ENCODE data around the gene IL25. TPM values are rescaled to one million over a fixed set of nuclear protein-coding genes. Genes with fewer than 3 reads are reported as not detected.

Gene IL25
- total and polyA plus RNA-seq, 2 experiments from 2014 or later: not detected

DNA sequence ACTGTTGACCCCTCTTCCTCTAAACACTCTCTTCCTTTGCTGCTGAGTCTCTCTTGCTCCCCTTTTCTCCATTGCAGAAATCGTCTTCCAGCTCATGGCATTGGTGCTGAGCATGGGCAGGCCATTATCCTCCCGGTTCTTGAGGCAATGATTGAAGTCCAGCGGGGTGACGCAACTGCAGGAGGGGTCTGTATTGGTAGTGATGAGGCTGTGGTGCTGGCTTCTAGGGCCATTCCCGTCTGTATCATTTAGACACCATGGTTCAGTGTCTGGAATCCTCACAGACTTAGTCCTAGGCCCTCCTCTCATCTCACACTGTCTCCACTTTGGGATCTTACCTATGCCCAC lies 19.2 kb upstream of the IL25 start:
- 0 out of 2 replicates have a peak overlapping the region, but pooled peaks have one; percentile 44 for H3K27ac ChIP-seq
- H3K9ac ChIP-seq: no peak overlapping the region
- WGBS, 2 experiments (ENCODE audit: low coverage in 1 of 2, low lambda C conversion rate in 2 of 2, missing lambda C conversion rate in 2 of 2): 47 to 49% methylated on average over 5 of the region's 5 CpGs
- no peak for DNase-seq
- H3K4me1 ChIP-seq (ENCODE audit: insufficient read depth): no peaks in the 10 kb centered on the region
- in situ Hi-C loops (cut with MboI): no loop called here
- no peaks in the 10 kb centered on the region for H3K9me2 ChIP-seq (ENCODE audit: insufficient read depth)
- TF ChIP-seq EZH2 (IDR thresholded peaks at IDR 0.05; ENCODE audit: insufficient read depth, poor library complexity, severe bottlenecking) (no peak), EZH2phosphoT487 (IDR thresholded peaks at IDR 0.05; ENCODE audit: insufficient read depth, low read depth) (no peak)
- H3K27me3 ChIP-seq (replicated peaks; ENCODE audit: insufficient read depth): no peaks in the 10 kb centered on the region
- H3K4me2 ChIP-seq (ENCODE audit: unreplicated experiment): no peak overlapping the region
- H3F3A ChIP-seq (ENCODE audit: insufficient read depth): no peaks in the 10 kb centered on the region
- H3K9me3 ChIP-seq (ENCODE audit: low read depth): no peaks in the 10 kb centered on the region
- no peaks in the 10 kb centered on the region for H3K79me2 ChIP-seq (ENCODE audit: insufficient read depth)
- H3K4me3 ChIP-seq: no peak overlapping the region
- peak overlapping the region; percentile 57; the same call in 1 of the 2 replicates for H2AFZ ChIP-seq
- peaks cover 6% of the 10 kb centered on the region; the same call in 1 of the 2 replicates for H3K36me3 ChIP-seq (ENCODE audit: low read depth)
- no peaks in the 10 kb centered on the region for H4K20me1 ChIP-seq (ENCODE audit: insufficient read depth)

DNA sequence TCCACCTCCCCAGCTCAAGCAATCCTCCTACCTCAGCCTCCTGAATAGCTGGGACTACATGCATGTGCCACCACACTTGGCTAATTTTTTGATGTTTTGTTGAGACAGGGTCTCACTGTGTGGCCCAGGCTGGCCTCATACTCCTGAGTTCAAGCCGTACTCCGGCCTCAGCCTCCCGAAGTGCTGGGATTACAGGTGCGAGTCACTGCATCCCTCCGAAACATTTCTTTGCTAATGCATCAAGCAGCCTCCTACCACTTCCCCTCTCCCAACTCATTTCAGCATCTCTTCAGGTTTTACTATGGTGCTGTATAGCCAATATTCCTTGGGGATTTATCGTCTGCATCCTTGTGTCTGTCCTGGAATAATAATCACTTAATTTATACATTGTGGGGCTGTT lies 17.6 kb upstream of the IL25 start:
- Histone ChIP-seq H3K4me1 (ENCODE audit: insufficient read depth) (no peaks in the 10 kb centered on the region), H3K9me2 (ENCODE audit: insufficient read depth) (no peaks in the 10 kb centered on the region), H3K36me3 (ENCODE audit: low read depth) (peaks cover 6% of the 10 kb centered on the region; the same call in 1 of the 2 replicates), H3K27me3 (replicated peaks; ENCODE audit: insufficient read depth) (no peaks in the 10 kb centered on the region), H3K79me2 (ENCODE audit: insufficient read depth) (no peaks in the 10 kb centered on the region), H4K20me1 (ENCODE audit: insufficient read depth) (no peaks in the 10 kb centered on the region), H3F3A (ENCODE audit: insufficient read depth) (no peaks in the 10 kb centered on the region), H3K27ac (no peak overlapping the region), H3K4me2 (ENCODE audit: unreplicated experiment) (no peak overlapping the region), H3K4me3 (no peak overlapping the region), H3K9ac (no peak overlapping the region), H2AFZ (no peak overlapping the region), H3K9me3 (ENCODE audit: low read depth) (no peaks in the 10 kb centered on the region)
- 70 to 71% methylated on average over 6 of the region's 6 CpGs for WGBS, 2 experiments (ENCODE audit: low coverage in 1 of 2, low lambda C conversion rate in 2 of 2, missing lambda C conversion rate in 2 of 2)
- no peak for TF ChIP-seq EZH2 (IDR thresholded peaks at IDR 0.05; ENCODE audit: insufficient read depth, poor library complexity, severe bottlenecking)
- no peak for DNase-seq
- in situ Hi-C loops (cut with MboI): no loop called here

DNA sequence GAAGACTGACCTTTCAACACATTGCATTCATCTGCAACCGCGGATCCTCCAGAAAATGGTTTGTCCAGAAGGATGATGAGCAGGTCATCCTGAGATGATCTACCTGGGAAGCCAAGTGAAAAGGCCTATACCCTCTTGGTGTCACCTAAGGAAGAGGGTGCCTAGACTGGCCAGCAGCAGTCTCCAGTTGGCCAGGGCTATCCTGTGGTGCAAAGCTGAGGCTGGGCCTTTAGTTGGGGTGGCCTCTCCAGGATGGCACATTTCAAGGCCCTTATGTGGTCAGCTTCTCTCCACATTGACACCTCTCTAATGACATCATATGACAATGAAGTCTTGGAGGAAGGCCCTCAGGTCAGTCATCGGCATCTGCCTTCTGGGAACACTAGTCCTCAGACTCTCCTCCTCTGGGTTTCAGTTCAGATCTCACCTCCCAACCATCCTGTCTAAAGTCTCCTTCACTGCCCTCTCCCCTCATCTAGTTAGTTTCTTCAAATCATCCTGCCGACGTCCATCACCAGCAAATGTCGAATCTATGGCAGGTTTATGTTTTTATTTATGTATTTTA lies 16.7 kb upstream of the IL25 start:
- Histone ChIP-seq H3K27me3 (replicated peaks; ENCODE audit: insufficient read depth) (no peaks in the 10 kb centered on the region), H3K36me3 (ENCODE audit: low read depth) (peaks cover 6% of the 10 kb centered on the region; the same call in 1 of the 2 replicates), H3K27ac (no peak overlapping the region), H4K20me1 (ENCODE audit: insufficient read depth) (no peaks in the 10 kb centered on the region), H3K4me2 (ENCODE audit: unreplicated experiment) (no peak overlapping the region), H3K4me1 (ENCODE audit: insufficient read depth) (no peaks in the 10 kb centered on the region), H3F3A (ENCODE audit: insufficient read depth) (peaks cover 1% of the 10 kb centered on the region; the same call in 1 of the 2 replicates), H3K79me2 (ENCODE audit: insufficient read depth) (peaks cover 7% of the 10 kb centered on the region), H3K4me3 (no peak overlapping the region), H3K9me3 (ENCODE audit: low read depth) (no peaks in the 10 kb centered on the region), H3K9me2 (ENCODE audit: insufficient read depth) (no peaks in the 10 kb centered on the region), H2AFZ (no peak overlapping the region), H3K9ac (no peak overlapping the region)
- in situ Hi-C loops (cut with MboI): no loop called here
- no peak for DNase-seq
- 83 to 85% methylated on average over 6 of the region's 6 CpGs for WGBS, 2 experiments (ENCODE audit: low coverage in 1 of 2, low lambda C conversion rate in 2 of 2, missing lambda C conversion rate in 2 of 2)
- TF ChIP-seq EZH2 (IDR thresholded peaks at IDR 0.05; ENCODE audit: insufficient read depth, poor library complexity, severe bottlenecking): no peak
- no peak for TF ChIP-seq EZH2phosphoT487 (IDR thresholded peaks at IDR 0.05; ENCODE audit: insufficient read depth, low read depth)

DNA sequence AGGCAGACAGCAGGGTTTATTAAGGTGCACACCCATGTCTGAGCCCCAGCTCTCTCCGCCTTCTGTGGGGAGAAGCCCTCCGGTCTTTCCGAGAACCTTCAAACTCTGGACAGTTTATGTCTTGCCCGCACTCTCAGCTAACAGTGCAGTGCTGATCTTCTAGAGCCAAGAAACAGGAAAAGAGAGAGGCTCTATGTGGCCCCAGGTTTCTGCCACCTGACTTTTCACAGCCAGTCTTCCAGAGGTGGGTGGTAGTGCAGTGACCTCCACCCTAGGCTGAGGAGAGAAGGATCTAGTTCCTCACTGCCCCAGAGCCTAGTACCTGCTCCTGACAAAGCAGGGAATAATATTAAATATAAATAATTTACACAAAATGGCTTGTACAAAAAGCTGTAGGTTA lies 15.9 kb upstream of the IL25 start:
- Histone ChIP-seq H3K4me2 (ENCODE audit: unreplicated experiment) (no peak overlapping the region), H3K4me1 (ENCODE audit: insufficient read depth) (peaks cover 2% of the 10 kb centered on the region), H3K79me2 (ENCODE audit: insufficient read depth) (peaks cover 11% of the 10 kb centered on the region), H3K36me3 (ENCODE audit: low read depth) (peaks cover 6% of the 10 kb centered on the region; the same call in 1 of the 2 replicates), H3K27me3 (replicated peaks; ENCODE audit: insufficient read depth) (no peaks in the 10 kb centered on the region), H3F3A (ENCODE audit: insufficient read depth) (peaks cover 6% of the 10 kb centered on the region), H4K20me1 (ENCODE audit: insufficient read depth) (no peaks in the 10 kb centered on the region), H2AFZ (no peak overlapping the region), H3K27ac (no peak overlapping the region), H3K9me2 (ENCODE audit: insufficient read depth) (no peaks in the 10 kb centered on the region), H3K9ac (no peak overlapping the region), H3K9me3 (ENCODE audit: low read depth) (no peaks in the 10 kb centered on the region), H3K4me3 (no peak overlapping the region)
- TF ChIP-seq EZH2phosphoT487 (IDR thresholded peaks at IDR 0.05; ENCODE audit: insufficient read depth, low read depth): no peak
- no peak for TF ChIP-seq EZH2 (IDR thresholded peaks at IDR 0.05; ENCODE audit: insufficient read depth, poor library complexity, severe bottlenecking)
- in situ Hi-C loops (cut with MboI): no loop called here
- WGBS, 2 experiments (ENCODE audit: low coverage in 1 of 2, low lambda C conversion rate in 2 of 2, missing lambda C conversion rate in 2 of 2): 74 to 82% methylated on average over 4 of the region's 4 CpGs
- DNase-seq: no peak
